HFFc6 (cell line): Measurements from ENCODE around the gene RARB. TPM values are rescaled to one million over a fixed set of nuclear protein-coding genes. Genes with fewer than 3 reads are reported as not detected.
A peak's percentile ranks its signal among the peaks of the same experiment; 100 is the strongest.

Experiments
- DNase-seq: peaks from one replicate; pipeline ENCODE4 v3.0.0-alpha.2; 2018
- H3K27ac Mint-ChIP-seq: 2 replicates; pipeline ENCODE4 v1.8.0; 2020; ENCODE audit warnings: mild to moderate bottlenecking, mixed read lengths
- H3K27me3 Mint-ChIP-seq: 2 replicates; pipeline ENCODE4 v1.8.0; 2021; ENCODE audit warnings: mild to moderate bottlenecking, moderate library complexity, mixed read lengths; ENCODE audit not compliant: insufficient read depth
- H3K36me3 Mint-ChIP-seq: 2 replicates; pipeline ENCODE4 v1.8.0; 2021; ENCODE audit warnings: low read depth, mixed read lengths
- H3K4me1 Mint-ChIP-seq: 2 replicates; pipeline ENCODE4 v1.8.0; 2020; ENCODE audit warnings: low read depth, mixed read lengths
- H3K4me3 Mint-ChIP-seq: 2 replicates; pipeline ENCODE4 v1.8.0; 2020; ENCODE audit warnings: mild to moderate bottlenecking, moderate library complexity, mixed read lengths
- H3K9me3 Mint-ChIP-seq: 2 replicates; pipeline ENCODE4 v1.8.0; 2020; ENCODE audit warnings: mild to moderate bottlenecking, mixed read lengths
- total RNA-seq, 6 experiments: library from RNA; stranded (reverse); fragmentation: NEBNext Ultra II Directional; extraction: Animal tissue kit (Norgen Biotek cat#: 25700); gene quantifications; 2 replicates in 1 of 6; 3 replicates in 5 of 6; pipeline ENCODE4 v1.2.3, GENCODE V29; 2021
- TF ChIP-seq, protein P1 (sequence below): fragments of 200-600 bp; sonication (generic); IDR thresholded peaks from 2 replicates; pipeline ENCODE4 v1.5.0; 2021; ENCODE audit warnings: antibody characterized with exemption, mild to moderate bottlenecking

RARB gene
- total RNA-seq, 6 experiments from 2014 or later, result 1.6 to 2.4 (median 1.8) TPM; not detected in 2

DNA sequence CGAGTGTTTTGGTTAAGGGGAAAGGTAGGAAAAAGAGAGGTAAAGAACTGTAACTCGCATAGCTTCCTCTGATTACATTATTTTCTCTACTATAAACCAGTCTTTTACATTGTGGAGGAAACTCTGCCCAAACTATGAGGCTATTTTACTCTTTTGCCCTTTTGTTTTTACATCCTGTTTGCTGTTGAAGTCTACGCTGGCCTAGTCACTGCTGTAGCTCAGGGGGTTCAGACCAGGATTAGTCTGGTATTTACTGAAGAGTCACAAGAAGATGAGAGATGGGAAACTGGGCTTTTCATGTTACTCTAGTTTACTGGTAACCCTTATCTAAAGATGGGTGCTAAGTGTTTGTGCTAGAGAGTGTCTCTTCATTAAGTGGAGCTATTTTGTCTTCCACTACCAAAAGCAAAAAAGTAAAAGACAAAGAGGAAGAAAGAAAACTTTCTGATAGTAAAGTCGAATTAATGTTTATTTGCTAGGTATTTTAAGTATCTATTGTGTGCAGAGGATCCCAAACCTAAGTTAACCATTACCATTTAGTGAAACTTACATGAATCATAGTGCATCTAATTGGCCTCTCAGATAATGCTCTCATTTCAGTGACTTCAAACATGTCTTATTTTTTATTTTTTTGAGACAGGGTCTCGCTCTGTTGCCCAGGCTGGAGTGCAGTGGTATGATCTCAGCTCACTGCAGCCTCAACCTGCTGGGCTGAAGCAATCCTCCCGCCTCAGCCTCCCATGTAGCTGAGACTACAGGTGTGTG, 10.9 kb downstream of the RARB start:
- Mint-ChIP-seq H3K27me3 (peaks cover 18% of the 10 kb centered on the region; the same call in 1 of the 2 replicates), H3K4me1 (peaks cover 6% of the 10 kb centered on the region; the same call in 1 of the 2 replicates), H3K9me3 (no peaks in the 10 kb centered on the region), H3K27ac (no peak overlapping the region), H3K4me3 (no peak overlapping the region), H3K36me3 (no peaks in the 10 kb centered on the region)
- DNase-seq, result no peak
- TF ChIP-seq, protein P1, sequence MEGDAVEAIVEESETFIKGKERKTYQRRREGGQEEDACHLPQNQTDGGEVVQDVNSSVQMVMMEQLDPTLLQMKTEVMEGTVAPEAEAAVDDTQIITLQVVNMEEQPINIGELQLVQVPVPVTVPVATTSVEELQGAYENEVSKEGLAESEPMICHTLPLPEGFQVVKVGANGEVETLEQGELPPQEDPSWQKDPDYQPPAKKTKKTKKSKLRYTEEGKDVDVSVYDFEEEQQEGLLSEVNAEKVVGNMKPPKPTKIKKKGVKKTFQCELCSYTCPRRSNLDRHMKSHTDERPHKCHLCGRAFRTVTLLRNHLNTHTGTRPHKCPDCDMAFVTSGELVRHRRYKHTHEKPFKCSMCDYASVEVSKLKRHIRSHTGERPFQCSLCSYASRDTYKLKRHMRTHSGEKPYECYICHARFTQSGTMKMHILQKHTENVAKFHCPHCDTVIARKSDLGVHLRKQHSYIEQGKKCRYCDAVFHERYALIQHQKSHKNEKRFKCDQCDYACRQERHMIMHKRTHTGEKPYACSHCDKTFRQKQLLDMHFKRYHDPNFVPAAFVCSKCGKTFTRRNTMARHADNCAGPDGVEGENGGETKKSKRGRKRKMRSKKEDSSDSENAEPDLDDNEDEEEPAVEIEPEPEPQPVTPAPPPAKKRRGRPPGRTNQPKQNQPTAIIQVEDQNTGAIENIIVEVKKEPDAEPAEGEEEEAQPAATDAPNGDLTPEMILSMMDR, result no peak

DNA sequence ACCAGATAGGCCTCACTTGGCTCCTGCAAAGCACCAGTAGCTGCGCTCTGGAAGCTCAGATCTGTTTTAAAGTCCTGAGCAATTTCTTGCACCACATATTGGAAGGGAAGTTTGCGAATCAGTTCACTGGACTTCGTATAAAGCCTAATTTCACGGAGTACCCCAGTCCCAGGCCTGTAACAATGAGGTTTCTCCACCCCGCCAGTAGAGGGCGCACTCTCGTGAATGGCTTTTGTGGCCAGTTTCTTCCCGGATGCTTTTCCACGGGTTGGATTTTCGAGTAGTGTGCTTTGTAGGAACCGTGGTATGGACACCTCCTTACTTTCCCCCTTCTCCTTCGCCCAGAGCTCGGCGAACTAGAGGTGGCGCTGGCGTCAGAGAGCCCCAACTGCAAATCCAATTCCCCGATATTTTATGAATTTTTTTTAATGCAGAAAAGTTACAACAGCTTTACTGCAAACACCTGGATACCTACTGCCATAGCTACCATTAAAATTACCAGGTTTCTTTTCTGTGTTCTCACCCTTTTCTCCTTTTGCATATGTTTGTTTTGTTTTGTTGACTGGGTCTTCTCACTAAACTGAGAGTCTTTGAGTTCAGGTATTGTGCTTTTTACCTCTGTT, 13.3 kb downstream of the RARB start:
- no peak overlapping the region for H3K4me3 Mint-ChIP-seq
- TF ChIP-seq, protein P1, result peak; percentile 80
- no peak for DNase-seq
- peaks cover 10% of the 10 kb centered on the region; the same call in 1 of the 2 replicates for H3K27me3 Mint-ChIP-seq
- no peaks in the 10 kb centered on the region for H3K9me3 Mint-ChIP-seq
- no peaks in the 10 kb centered on the region for H3K36me3 Mint-ChIP-seq
- H3K27ac Mint-ChIP-seq, result no peak overlapping the region
- H3K4me1 Mint-ChIP-seq, result no peaks in the 10 kb centered on the region; the same call in 1 of the 2 replicates

DNA sequence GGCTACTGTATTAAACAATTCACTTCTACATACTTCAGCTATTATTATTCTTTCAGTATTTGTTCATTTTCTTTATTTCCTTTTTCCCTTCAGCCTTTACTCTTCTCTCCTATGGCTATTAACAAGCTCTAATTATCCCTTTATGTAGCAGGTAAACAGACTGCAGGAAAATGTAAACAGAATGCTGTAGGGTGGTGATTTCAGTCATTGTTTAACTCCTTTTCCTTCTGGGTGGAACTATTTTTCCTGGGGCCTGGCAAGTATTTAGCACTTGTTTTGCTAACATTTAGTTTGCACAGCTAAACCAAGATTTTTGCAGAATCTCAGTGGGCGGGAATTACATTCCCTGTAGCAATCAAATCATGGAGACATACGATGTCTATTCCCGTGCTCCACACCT, 14.4 kb downstream of the RARB start:
- TF ChIP-seq, protein P1, result no peak
- DNase-seq, result no peak
- H3K4me3 Mint-ChIP-seq, result no peak overlapping the region
- H3K36me3 Mint-ChIP-seq, result no peaks in the 10 kb centered on the region
- peaks cover 6% of the 10 kb centered on the region; the same call in 1 of the 2 replicates for H3K27me3 Mint-ChIP-seq
- no peaks in the 10 kb centered on the region; the same call in 1 of the 2 replicates for H3K4me1 Mint-ChIP-seq
- H3K27ac Mint-ChIP-seq, result no peak overlapping the region
- H3K9me3 Mint-ChIP-seq, result no peaks in the 10 kb centered on the region

DNA sequence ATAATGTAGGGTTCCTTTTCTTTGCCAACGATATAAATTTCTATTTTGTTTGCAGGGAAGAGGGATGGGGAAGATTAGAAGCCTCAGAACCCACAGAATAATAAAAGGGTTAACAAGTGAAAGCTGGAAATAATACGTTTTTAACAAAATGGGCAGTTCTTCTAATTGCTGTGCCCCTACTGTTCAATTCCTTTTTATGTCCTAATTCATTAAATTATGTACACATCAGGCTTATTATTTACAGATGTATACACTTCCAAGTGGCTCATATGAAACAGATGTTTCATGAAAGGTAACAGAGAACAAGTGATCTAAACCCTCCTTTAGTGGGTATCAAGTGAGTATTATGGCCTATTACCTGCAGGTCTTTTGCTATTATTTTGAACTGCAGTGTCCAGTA, 16.2 kb downstream of the RARB start:
- TF ChIP-seq, protein P1, result no peak
- Mint-ChIP-seq H3K4me3 (no peak overlapping the region), H3K36me3 (no peaks in the 10 kb centered on the region), H3K27ac (no peak overlapping the region), H3K27me3 (peaks cover 4% of the 10 kb centered on the region; the same call in 1 of the 2 replicates), H3K4me1 (peaks cover 4% of the 10 kb centered on the region), H3K9me3 (no peaks in the 10 kb centered on the region)
- no peak for DNase-seq

DNA sequence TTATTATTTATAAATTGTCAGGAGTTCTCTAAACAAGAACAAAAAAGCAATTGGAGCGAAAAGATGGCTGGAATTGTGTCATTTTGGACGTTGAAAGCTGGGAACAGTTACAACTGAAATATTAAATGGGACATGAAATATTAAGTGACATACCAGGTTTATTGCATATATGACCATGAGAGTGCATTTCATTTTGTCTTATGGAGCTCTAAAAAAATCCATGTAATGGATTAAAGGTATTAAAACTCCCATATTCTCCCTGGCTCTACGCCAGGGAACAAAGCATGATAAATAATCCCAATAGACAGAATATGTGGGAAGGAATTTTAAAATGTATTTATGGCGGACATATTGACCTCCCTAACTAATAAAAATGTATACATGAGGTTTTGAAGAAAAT, 17.7 kb downstream of the RARB start:
- Mint-ChIP-seq H3K4me3 (no peak overlapping the region), H3K27ac (no peak overlapping the region), H3K4me1 (peaks cover 8% of the 10 kb centered on the region), H3K36me3 (no peaks in the 10 kb centered on the region), H3K9me3 (no peaks in the 10 kb centered on the region), H3K27me3 (no peaks in the 10 kb centered on the region)
- TF ChIP-seq, protein P1, result no peak
- no peak for DNase-seq
